Stimulated activated naive CD4-positive, alpha-beta T cell (primary cell): ENCODE data around the gene COTL1.

Experiments
- DNase-seq, 6 experiments: peaks; one replicate each; lab custom pipeline; 2025; lab: John Stamatoyannopoulos, UW

Gene COTL1

DNA sequence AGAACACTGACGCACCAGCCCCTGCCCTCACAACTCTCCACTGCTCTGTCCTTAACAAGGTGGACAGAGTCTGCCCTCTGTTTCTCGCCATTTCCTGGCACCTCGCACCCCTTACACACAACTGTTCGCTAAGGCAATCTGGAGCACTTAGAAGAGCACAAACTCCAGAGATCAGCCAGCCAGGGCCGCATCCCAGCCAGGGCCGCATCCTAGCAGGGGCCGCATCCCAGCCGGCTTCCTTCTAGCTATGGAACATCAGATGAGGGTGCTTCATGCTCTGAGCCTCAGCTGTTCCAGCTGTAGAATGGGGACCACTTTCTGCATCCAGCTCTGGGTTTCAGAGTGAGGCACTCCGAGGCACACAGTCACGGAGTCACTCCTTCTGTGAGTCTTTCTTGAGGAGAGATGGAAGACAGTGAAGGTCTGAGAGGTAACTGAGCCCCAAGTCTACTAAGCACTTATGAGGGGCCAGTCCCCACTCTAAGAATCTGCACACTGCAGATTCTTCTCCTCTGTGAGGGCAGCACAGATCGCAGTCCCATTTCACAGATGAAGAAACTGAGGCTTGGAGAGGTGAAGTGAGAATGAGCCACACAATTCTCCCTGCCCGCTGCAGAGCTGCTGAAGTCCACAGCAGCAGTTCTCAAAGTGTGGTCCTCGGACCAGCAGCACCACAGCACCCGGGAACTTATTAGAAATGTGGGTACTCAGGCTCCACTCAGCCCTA lies 20.9 kb downstream of the COTL1 start:
- no peak for DNase-seq

DNA sequence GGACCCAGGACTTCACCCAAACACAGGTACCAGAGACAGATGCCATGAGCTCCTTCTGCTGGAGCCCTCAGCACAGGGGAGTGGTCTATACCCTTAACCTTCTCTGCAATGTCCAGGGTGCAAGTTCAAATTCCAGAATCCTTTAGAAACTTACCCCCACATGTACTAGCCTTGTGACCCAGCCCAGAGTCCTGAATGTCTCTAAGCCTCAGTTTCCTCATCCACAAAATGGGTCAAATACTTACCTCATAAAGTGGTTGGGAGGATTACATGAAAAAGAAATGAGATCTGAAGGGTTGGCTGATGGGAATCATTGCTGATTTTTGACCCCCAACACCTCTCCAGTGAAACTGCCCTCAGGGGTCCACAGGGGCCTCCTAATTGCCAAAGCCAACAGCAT lies 21.7 kb downstream of the COTL1 start:
- DNase-seq = no peak

DNA sequence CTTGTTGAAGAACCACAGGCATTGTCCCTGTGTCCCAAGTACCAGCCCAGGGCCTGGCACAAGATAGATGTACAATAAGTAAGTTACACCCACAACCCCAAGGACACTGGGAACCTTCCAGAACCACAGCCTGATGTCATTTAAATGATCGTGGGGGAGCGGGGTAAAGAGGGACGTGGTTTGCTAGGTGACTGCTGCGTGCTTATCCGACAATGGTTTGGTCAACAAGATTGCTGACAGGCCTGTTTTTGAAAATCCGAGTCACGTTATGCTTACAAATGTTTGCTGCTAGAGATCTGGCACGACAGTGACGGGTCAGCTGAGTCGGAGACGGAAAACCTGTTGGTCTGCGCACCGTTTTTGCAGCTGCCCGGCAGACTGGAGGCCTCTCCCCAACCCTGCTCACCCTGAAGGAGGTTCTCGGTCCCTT lies 22.8 kb downstream of the COTL1 start:
- no peak for DNase-seq

DNA sequence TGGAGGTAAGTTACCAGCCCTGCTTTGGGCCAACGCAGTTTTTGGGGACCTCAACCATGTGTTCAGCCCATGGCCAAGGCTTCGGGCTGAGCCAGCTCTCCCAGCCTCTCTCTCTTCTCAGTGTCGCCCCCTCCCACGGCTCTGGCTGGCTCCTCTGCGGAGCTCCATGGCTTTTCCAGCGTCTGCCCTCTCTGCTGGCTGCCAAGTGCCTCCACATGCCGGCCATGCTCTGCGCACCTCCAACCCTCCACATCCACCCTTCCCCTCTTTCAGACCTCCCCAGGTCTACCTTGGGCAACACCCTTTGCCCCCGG lies 23.2 kb downstream of the COTL1 start:
- no peak for DNase-seq

DNA sequence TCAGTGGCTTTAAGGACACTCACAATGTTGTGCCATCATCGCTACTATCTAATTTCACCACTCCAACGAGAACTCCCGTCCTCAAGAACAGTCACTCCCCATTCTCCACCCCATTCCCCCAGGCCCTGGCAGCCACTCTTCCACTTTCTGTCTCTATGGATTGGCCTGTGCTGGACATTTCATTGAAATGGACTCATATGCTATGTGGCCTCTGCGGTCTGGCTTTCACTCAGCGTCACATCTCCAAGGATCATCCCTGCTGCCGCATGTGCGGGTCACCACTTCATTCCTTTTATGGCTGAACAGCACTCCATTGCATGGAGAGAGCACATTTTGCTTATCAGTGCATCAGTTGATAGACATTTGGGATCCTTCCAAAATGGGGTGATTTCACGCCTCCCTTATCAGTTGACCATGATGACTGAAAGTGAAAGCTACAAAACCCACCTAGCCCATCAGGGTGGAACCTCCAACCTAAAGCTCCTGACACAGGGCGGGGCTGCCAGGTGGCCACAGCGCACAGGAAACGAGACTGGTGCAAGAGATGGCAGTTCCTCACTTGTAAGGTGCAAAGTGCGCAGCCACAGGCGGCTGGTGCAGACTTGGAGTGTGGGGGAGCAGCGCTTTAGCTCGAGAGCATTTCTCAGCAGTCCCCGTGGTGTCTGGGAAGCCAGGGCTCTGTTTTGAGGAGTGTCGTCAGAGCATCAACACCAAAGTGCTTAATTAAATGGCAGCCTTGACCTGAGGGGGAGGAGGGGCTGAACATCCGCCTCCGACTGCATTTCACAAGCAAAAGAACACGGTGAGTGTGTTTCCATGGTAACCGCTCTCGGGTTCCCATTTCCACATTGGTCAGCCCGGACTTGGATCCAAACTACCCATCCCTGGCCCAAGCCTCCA lies 23.8 kb downstream of the COTL1 start:
- peak; percentile 30 to 82 (median 56) for DNase-seq

DNA sequence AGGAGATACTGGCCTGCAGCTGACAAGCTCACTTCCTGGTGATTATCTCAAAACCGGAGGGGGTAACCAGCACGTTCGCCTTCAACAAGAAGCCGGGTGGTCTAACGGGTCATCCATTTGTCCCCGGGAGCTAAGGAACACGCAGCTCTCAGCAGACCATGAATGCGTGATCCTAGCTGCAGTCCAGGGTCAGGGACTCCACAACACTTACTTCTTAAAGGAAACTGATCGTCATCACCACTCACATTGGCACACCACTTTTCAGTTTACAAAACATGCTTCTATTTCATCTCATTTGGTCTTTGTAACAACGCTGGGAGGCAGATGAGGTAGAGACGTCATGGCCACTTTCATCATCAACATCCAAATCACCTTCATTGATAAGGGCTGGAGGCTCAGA lies 25.2 kb downstream of the COTL1 start:
- DNase-seq = no peak

DNA sequence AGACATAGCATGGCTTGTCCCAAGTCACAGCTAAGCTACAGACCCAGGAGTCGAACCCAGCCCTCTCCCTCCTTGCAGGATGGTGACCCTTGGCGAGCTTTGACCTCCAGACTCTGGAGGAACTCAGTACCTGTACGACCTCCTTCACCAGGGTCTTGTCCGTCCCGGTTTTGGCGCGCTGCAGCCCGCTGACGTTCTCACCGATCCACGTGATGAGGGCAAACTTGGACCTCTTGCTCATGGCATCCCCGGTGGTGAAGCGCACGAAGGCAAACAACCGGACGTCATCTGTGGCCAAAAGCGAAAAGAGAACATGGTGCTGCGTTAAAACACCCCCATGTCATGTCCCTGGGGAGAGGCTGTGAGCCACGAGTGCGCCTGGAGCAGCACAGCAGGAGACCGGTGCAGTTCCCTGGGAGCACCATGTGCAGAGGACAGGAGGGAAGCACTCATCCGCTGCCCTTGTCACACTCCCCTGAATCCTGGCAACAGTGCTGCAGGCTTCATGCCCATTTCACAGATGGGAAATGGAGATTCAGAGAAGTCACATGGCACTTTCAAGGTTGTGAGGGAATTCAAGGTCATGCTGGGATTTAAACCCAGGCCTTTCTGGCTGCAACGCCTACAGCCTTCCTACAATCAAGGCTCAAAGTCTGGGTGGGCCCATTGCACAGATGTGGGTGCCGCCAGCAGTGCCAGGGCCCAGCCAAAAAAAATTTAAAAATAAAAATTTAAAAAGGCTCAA lies 27.7 kb downstream of the COTL1 start:
- no peak for DNase-seq

DNA sequence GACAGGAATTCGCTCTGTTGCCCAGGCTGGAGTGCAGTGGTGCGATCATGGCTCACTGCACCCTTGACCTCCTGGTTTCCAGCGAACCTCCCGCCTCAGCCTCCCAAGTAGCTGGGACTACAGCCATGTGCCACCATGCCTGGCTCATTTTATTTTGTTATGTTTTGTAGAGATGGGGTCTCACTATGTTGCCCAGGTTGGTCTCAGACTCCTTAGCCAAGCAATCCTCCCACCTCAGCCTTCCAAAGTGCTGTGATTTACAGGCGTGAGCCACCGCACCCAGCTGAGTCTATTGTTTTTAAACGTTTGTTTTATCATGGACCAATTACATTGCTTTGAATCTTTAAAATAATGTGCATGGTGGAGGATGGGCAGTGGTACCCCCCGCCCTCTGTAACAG lies 28.9 kb downstream of the COTL1 start:
- no peak for DNase-seq

DNA sequence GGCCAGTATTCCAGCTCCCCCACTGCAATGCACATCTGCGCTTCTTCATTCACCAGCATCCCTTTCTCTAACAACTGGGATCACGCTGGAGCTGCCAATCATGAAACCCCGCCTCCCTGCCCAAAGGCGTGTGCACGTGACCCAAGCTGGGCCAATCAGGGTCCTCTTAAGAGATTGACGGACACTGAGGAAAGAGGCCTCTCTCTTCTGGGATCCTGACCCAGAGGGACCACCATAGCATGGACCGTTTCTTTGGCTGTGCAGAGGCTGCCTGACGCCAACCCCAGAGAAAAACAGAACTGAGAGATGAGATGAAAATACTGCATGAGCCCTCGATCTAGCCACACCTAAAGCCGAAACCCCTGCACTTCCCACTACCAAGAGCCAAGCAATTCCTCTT lies 32.0 kb downstream of the COTL1 start:
- DNase-seq = no peak

DNA sequence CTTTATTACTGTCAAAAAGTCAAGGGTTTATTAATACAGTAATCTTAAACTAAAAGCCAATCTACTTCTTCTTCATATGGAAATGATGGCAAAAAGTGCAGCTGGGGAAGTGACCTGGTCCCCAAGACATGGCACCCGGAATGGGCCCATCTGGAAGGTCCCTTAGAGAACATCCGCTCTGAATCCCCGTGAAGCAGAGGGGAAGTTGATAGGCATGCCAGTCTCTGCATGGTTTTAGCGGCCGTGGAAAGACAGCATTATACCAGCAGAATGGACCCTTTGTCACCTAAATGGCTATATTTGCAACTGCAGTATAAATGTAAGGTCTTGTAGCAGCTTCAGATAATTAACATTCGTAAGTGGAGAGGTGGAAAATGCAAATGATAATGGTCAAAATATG lies 32.4 kb downstream of the COTL1 start:
- no peak for DNase-seq

DNA sequence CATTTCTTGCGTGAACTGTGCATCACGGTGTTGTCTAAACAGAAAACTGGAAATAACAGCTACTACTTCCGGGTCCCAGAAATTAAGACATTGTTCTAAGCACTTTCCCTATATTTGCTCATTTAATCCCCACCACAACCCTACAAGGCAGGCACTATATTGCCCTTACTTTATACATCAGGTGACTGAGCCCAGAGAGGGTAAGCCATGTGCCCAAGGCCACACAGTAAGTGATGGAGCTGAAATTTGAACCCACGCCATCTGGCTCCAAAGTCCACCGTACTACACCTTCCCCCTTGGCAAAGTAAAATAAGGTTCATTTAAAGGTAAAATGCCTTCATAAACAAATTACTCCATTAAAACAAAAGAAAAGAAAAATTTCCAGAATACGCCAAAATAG lies 33.2 kb downstream of the COTL1 start:
- DNase-seq = no peak

DNA sequence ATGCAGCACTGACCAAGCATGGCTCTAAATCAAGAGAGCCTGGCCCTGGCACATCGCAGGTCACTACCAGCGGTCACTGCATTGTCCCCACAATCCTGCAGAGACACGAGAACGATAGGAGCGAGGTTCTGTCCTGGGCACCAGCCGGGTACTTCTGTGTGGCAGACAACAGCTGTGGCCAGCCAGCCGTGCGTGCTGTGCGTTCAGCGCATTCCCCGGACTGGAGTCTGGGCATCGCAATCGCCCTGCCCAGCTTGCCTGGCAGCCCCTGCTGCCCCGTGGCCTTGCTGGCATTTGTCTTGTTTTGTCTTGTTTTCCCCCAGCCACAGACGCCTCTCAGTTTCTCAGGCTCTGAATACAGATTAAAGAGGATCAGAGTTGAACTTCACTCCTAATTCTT lies 33.9 kb downstream of the COTL1 start:
- DNase-seq = no peak

DNA sequence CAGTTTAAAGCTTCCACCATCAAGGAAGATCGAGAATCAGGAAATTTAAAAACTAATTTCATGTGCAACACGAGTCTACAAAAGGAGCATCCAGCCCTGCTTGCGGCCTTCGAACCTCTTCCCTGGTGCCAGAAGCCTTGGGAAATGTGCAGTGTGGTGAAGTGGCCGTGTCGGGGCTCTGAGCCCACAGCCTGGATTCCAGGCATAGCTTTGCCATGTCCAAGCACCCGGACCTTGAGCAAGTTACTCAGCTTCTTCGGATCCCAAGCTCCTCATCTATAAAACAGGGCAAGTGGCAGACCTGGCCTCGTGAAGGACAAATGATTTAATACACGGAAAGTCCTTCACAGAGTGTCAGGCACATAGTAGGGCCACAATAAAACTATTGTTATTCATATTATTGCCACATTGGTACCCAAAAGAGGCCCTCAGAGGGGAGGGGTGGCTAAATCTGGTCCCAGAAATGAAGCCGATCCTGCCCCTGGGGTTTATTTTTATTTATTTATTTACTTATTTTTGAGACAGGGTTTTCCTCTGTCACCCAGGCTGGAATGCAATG lies 34.8 kb downstream of the COTL1 start:
- DNase-seq = no peak

DNA sequence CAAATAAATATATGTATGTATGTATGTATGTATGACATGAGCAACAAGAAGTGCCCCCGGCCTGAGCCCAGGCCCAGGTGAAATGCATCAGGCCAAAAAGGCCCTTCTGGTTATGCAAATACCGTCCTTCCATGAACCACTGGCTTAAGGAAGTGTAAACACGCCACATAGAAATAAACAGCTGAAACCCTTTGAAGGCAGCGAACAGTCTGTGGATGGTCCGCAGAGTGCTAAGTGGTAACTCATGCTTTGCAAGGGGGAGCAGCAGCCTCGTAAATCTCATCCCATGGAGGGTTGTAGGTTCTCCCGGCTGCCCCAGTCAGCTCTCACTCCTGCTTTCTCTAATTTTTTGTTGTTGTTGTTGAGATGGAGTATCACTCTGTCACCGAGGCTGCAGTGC lies 36.7 kb downstream of the COTL1 start:
- DNase-seq = no peak

DNA sequence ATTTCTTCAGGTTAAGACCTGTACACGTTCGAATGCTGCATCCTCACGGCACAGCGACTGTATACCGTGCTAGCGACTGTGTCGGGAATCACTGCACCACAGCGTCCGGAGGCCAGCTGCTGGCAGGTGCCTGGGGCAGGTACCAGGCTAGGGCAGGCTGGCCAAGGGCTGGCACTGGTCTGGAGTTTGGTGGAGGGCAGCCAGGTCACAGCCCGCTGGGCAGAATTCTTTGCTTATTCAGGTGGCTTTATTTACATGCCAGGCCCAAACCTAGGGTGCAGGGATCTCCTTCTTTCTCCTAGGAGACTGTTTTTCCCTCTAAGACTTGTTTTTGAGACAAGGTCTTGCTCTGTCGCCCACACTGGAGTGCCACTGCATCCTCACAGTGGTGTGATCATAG lies 37.9 kb downstream of the COTL1 start:
- DNase-seq = no peak

DNA sequence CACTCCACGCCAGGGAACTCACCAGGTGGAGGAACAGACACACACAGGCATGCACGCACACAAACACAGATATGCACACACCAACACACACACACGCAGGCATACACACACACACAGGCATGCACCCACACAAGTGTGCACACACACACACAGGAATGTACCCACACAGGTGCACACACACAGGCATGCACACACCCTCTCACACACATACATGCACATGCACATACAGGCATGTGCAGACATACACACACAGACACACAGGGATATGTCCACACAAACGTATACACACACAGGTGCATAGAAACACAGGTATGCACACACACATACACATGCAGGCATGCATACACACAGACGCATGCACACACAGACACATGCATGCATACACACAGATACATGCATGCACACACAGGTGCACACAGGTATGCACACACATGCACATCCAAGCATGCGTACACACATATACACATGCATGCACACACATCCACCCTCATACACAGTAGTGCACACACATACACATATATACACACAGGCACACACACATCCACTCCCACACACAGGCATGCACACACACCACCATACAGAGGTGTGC lies 39.2 kb downstream of the COTL1 start:
- no peak for DNase-seq

DNA sequence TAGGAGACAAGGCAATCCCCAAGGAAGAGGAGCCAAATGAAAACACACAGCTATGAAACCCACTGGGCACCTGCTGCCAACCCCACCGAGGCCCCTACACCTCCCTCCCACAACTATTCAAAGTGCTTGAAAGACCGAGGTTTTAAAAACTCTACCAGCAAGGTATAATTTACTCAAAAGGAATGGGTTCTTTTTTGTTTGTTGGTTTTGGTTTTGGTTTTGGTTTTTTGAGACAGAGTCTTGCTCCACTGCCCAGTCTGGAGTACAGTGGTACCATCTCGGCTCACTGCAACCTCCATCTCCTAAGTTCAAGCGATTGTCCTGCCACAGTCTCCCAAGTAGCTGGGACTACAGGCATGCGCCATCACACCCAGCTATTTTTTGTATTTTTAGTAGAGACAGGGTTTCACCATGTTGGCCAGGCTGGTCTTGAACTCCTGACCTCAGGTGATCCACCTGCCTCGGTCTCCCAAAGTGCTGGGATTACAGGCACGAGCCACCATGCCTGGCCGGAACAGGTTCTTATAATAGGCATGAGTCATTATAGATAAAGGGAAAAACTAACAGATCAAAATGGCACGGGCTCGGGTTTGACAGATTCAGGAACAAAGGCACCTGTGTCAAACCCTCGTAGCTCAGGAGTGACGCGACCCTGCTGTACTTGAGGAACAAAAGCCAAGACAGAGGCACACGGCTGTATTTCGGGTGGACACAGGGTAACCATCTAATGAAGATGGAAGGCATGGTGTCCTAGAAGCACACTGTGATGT lies 40.7 kb downstream of the COTL1 start:
- DNase-seq = no peak

DNA sequence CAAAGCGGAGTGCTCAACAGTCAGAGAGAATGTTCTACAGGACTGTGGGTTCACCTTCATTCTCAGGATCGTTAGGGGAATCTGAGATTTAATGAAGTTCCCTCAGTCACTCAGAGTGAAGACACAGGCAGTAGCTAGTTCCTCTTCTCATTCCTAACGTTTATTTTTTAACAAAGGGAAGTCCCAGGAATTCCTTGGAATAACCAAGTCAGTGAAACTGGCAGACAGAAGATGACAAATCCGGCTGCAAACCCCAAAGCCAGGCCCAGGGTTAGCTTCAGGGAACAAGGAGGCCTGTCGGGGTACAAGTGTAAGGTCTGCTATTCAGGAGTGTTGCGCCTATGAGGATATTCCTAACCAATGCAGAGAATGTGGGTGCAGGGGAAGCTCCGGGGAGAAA lies 42.0 kb downstream of the COTL1 start:
- no peak for DNase-seq

DNA sequence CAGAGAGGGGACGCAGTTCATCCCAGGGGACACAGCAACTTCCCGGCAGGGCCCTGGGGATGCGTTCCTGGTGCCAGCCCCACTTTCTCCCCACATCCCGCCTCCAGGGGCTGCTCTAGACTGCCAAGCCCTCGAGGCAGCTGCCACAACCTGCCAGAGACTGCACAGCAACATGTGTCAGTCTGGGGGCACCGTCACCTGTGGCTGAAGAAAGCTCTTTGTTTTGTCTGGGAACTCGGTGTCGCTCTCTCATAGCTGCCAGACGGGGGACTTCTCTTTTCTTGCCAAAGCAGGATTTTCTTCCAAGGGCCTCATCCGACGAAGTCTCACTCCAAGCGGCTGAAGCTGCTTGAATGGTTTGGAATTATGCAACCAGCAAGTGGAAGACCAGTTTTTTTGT lies 43.7 kb downstream of the COTL1 start:
- DNase-seq = no peak

DNA sequence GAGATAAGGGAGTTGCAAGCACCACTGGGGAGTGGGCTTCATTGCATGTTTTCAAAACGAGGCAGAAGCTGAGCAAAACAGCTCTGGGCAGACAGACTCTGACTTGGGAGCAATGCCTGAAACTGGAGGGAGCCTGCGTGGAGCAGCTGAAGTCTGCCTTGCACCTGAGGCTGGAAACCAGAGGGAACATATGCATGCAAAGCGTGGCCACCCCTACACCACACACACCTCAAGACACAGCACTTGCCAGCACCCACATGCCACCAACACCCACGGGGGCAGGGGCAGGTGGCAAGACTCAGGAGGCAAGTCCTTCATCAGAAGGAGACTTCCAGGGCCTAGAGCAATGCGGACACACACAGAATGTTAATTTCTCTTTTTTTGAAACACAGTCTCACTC lies 45.8 kb downstream of the COTL1 start:
- no peak for DNase-seq

DNA sequence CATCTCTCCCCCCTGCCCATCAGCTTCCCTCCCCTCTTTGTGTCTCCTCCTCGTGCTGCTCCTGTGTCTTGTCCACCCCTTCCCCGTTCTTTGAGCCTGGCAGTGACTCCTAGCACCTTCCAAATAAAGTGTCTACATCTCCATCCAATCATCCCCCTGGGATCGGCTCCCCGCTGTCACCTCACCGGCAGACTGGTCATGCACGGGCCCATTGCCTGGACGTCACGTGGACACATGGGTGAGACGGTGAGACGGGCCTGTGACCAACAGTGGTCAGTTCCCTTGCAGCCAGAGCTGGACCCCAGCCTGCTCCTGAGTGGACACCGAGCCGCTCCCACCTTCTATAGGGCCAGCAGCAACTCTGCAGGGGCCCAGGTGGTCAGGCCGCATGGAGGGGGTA lies 46.4 kb downstream of the COTL1 start:
- no peak for DNase-seq
